Right cardiac atrium (tissue), 5 donors: ENCODE results near the gene PRLH. TPM values are rescaled to one million over a fixed set of nuclear protein-coding genes. Genes with fewer than 3 reads are reported as not detected.
A peak's percentile ranks its signal among the peaks of the same experiment; 100 is the strongest.

ENCODE experiments used
- ATAC-seq, 2 donors: fragments of 200-7000 bp; cut with Tn5 transposase; one replicate each; pipeline versions ENCODE4 v1.8.0 to v1.9.1; 2020; ENCODE audit warnings: moderate library complexity in 2 of 2, mild to moderate bottlenecking in 1 of 2
- DNase-seq, 3 donors: peaks; one replicate each; pipeline ENCODE4 v3.0.0-alpha.2; 2020
- H3K27ac ChIP-seq: one replicate; pipeline ENCODE4 v1.5.1; 2013; ENCODE audit warnings: mild to moderate bottlenecking, low read length, control low read depth, moderate library complexity
- H3K27me3 ChIP-seq: one replicate; pipeline ENCODE4 v1.6.1; 2013; ENCODE audit not compliant: control insufficient read depth, insufficient read depth
- H3K4me1 ChIP-seq: one replicate; pipeline ENCODE4 v1.6.1; 2013; ENCODE audit warnings: low read length; ENCODE audit not compliant: control insufficient read depth, insufficient read depth
- H3K4me3 ChIP-seq: one replicate; pipeline ENCODE4 v1.5.1; 2013; ENCODE audit warnings: low read length, control low read depth
- H3K9me3 ChIP-seq: one replicate; pipeline ENCODE4 v1.6.1; 2013; ENCODE audit warnings: low read length; ENCODE audit not compliant: control insufficient read depth
- WGBS: extraction: QIAGEN DNeasy Blood & Tissue Kit; methylation state at CpG from one replicate; pipeline ENCODE4 v1.1.7; 2013; 5-methylcytosine and 5-hydroxymethylcytosine counted together
- intact Hi-C, 4 donors: fragments of 100-400 bp; cut with DNase I; formaldehyde crosslinking; loops; one replicate each; pipeline versions ENCODE4 v1.11.0 to v1.14.0; 2022 to 2023
- polyA plus RNA-seq: library from polyadenylated mRNA; stranded (reverse); fragments of 200-250 nt; gene quantifications from one replicate; pipeline ENCODE4 v1.2.3, GENCODE V29; 2013
- total RNA-seq, 4 donors: library from RNA; stranded (reverse); fragmentation: NEBNext Ultra II Directional; extraction: Animal tissue kit (Norgen Biotek cat#: 25700); gene quantifications; one replicate each; pipeline ENCODE4 v1.2.1, GENCODE V29; 2021
- donor health status: healthy with polysubstance abuse.
- donor health status: DM: no; HTN: yes; CAD: no.
- donor health status: DM: no; HTN: no; CAD: no.
- donor health status: DM: no; HTN: yes; CAD: no; lungs with severe emphysema.
- donor health status: DM: yes; HTN: yes; CAD: no.

PRLH gene
- total and polyA plus RNA-seq, 5 donors: not detected

GRCh38 chr2:237596520-237597195, 30.3 kb downstream of the PRLH start:
- DNase-seq (peak in 1 of 3 donors; percentile 56), ATAC-seq (no peak)
- Histone ChIP-seq H3K27ac (no peak overlapping the region), H3K4me1 (peaks cover 10% of the 10 kb centered on the region), H3K27me3 (no peaks in the 10 kb centered on the region), H3K4me3 (no peak overlapping the region), H3K9me3 (no peaks in the 10 kb centered on the region)
- intact Hi-C loops: no loop called here
- 85% methylated on average over 13 of the region's 13 CpGs for WGBS

GRCh38 chr2:237597196-237598145, 31.1 kb downstream of the PRLH start:
- peak in 1 of 3 donors; percentile 43 for DNase-seq
- H3K27me3 ChIP-seq: no peaks in the 10 kb centered on the region
- 86% methylated on average over 29 of the region's 29 CpGs for WGBS
- H3K4me3 ChIP-seq: no peak overlapping the region
- intact Hi-C loops: no loop called here
- peaks cover 13% of the 10 kb centered on the region for H3K4me1 ChIP-seq
- ATAC-seq: no peak
- no peaks in the 10 kb centered on the region for H3K9me3 ChIP-seq
- no peak overlapping the region for H3K27ac ChIP-seq

GRCh38 chr2:237598468-237599208, 32.3 kb downstream of the PRLH start:
- ATAC-seq: no peak
- 92% methylated on average over 14 of the region's 14 CpGs for WGBS
- Histone ChIP-seq H3K27me3 (no peaks in the 10 kb centered on the region), H3K4me3 (no peak overlapping the region), H3K9me3 (no peaks in the 10 kb centered on the region), H3K4me1 (peaks cover 13% of the 10 kb centered on the region), H3K27ac (no peak overlapping the region)
- DNase-seq: no peak
- intact Hi-C loops: no loop called here

GRCh38 chr2:237599465-237600110, 33.2 kb downstream of the PRLH start:
- peak overlapping the region; percentile 16 for H3K27ac ChIP-seq
- H3K27me3 ChIP-seq: no peaks in the 10 kb centered on the region
- peak overlapping the region; percentile 8 for H3K4me3 ChIP-seq
- 70% methylated on average over 9 of the region's 9 CpGs for WGBS
- H3K4me1 ChIP-seq: peaks cover 12% of the 10 kb centered on the region
- no peaks in the 10 kb centered on the region for H3K9me3 ChIP-seq
- ATAC-seq: no peak
- intact Hi-C loops: loop anchor here in 1 of 4 donors (5.0 kb wide), 1 partner anchor 148 kb away; no protein-coding TSS in a partner anchor
- no peak for DNase-seq

- Histone ChIP-seq H3K27me3 (no peaks in the 10 kb centered on the region), H3K27ac (peak overlapping the region; percentile 68), H3K9me3 (no peaks in the 10 kb centered on the region), H3K4me1 (peaks cover 12% of the 10 kb centered on the region), H3K4me3 (peak overlapping the region; percentile 8)
- DNase-seq: peak; percentile 59 to 84 (median 74)
- ATAC-seq: peak; percentile 72 to 76
- intact Hi-C loops: loop anchor here in 1 of 4 donors (5.0 kb wide), 1 partner anchor 147 kb away; no protein-coding TSS in a partner anchor
- WGBS: 24% methylated on average over 16 of the region's 16 CpGs
Observed at GRCh38 chr2:237600205-237600846, 34.0 kb downstream of the PRLH start.

- DNase-seq (peak in 1 of 3 donors; percentile 35), ATAC-seq (peak; percentile 5 to 17)
- WGBS: 73% methylated on average over 14 of the region's 14 CpGs
- no peaks in the 10 kb centered on the region for H3K9me3 ChIP-seq
- intact Hi-C loops: loop anchor here in 1 of 4 donors (5.0 kb wide), 1 partner anchor 146 kb away; no protein-coding TSS in a partner anchor
- H3K27me3 ChIP-seq: no peaks in the 10 kb centered on the region
- no peak overlapping the region for H3K27ac ChIP-seq
- no peak overlapping the region for H3K4me3 ChIP-seq
- H3K4me1 ChIP-seq: peaks cover 12% of the 10 kb centered on the region
Observed at GRCh38 chr2:237601453-237602116, 35.2 kb downstream of the PRLH start.

- peaks cover 12% of the 10 kb centered on the region for H3K4me1 ChIP-seq
- DNase-seq (no peak), ATAC-seq (no peak)
- no peaks in the 10 kb centered on the region for H3K9me3 ChIP-seq
- H3K27me3 ChIP-seq: no peaks in the 10 kb centered on the region
- no peak overlapping the region for H3K4me3 ChIP-seq
- intact Hi-C loops: loop anchor here in 1 of 4 donors (5.0 kb wide), 1 partner anchor 145 kb away; no protein-coding TSS in a partner anchor
- WGBS: 93% methylated on average over 7 of the region's 7 CpGs
- no peak overlapping the region for H3K27ac ChIP-seq
Observed at GRCh38 chr2:237602409-237602808, 36.0 kb downstream of the PRLH start.

- 80% methylated on average over 13 of the region's 13 CpGs for WGBS
- Histone ChIP-seq H3K27me3 (no peaks in the 10 kb centered on the region), H3K27ac (no peak overlapping the region), H3K4me1 (peaks cover 12% of the 10 kb centered on the region), H3K9me3 (no peaks in the 10 kb centered on the region), H3K4me3 (no peak overlapping the region)
- ATAC-seq: no peak
- no peak for DNase-seq
- intact Hi-C loops: loop anchor here in 1 of 4 donors (5.0 kb wide), 1 partner anchor 144 kb away; no protein-coding TSS in a partner anchor
Observed at GRCh38 chr2:237603049-237603717, 36.8 kb downstream of the PRLH start.

- 36% methylated on average over 15 of the region's 15 CpGs for WGBS
- Histone ChIP-seq H3K27ac (no peak overlapping the region), H3K27me3 (no peaks in the 10 kb centered on the region), H3K9me3 (no peaks in the 10 kb centered on the region), H3K4me1 (peaks cover 12% of the 10 kb centered on the region), H3K4me3 (no peak overlapping the region)
- ATAC-seq (peak; percentile 56 to 84), DNase-seq (peak in 1 of 3 donors; percentile 57)
- intact Hi-C loops: loop anchor here in 1 of 4 donors (5.0 kb wide), 1 partner anchor 143 kb away; no protein-coding TSS in a partner anchor
Observed at GRCh38 chr2:237603718-237604362, 37.5 kb downstream of the PRLH start.
